ENCODE data around the gene ALCAM. TPM values are rescaled to one million over a fixed set of nuclear protein-coding genes. Genes with fewer than 3 reads are reported as not detected.

The ALCAM gene
- total RNA-seq, 1 donor from 2014 or later, result 26.1 TPM

- TF ChIP-seq, protein P1, sequence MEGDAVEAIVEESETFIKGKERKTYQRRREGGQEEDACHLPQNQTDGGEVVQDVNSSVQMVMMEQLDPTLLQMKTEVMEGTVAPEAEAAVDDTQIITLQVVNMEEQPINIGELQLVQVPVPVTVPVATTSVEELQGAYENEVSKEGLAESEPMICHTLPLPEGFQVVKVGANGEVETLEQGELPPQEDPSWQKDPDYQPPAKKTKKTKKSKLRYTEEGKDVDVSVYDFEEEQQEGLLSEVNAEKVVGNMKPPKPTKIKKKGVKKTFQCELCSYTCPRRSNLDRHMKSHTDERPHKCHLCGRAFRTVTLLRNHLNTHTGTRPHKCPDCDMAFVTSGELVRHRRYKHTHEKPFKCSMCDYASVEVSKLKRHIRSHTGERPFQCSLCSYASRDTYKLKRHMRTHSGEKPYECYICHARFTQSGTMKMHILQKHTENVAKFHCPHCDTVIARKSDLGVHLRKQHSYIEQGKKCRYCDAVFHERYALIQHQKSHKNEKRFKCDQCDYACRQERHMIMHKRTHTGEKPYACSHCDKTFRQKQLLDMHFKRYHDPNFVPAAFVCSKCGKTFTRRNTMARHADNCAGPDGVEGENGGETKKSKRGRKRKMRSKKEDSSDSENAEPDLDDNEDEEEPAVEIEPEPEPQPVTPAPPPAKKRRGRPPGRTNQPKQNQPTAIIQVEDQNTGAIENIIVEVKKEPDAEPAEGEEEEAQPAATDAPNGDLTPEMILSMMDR (IDR thresholded peaks at IDR 0.05), result no peak
- DNase-seq (ENCODE audit: low spot score in 2 of 2), result no peak
- no peaks in the 10 kb centered on the region for H3K9me3 ChIP-seq
- no peaks in the 10 kb centered on the region for H3K27me3 ChIP-seq
- H3K4me1 ChIP-seq, result no peaks in the 10 kb centered on the region
- intact Hi-C loops (cut with DNase I), result no loop called here
- no peak overlapping the region for H3K4me3 ChIP-seq
- H3K27ac ChIP-seq, result no peak overlapping the region
- no peaks in the 10 kb centered on the region for H3K36me3 ChIP-seq
Observed at GRCh38 chr3:105449414-105449813, 82.7 kb downstream of the ALCAM start.

DNA sequence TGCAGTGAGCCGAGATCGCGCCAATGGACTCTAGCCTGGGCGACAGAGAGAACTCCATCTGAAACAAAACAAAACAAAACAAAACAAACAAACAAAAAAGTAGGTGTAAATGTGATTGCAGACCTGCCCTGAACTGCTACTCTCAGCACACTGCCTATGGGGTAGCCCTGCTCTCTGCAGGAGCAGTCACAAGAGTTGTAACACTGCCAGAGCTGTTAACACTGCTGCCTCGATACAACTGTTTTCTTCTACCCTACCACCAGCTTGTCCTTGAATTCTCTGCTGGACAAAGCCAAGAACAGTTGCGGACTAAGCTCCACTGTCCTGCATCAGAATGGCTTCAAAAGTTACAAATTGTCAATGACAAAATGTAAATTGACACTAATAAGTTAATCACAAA lies 89.3 kb downstream of the ALCAM start:
- TF ChIP-seq, protein P1 (IDR thresholded peaks at IDR 0.05), result no peak
- no peak overlapping the region for H3K4me3 ChIP-seq
- H3K36me3 ChIP-seq, result no peaks in the 10 kb centered on the region
- H3K27me3 ChIP-seq, result no peaks in the 10 kb centered on the region
- H3K27ac ChIP-seq, result no peak overlapping the region
- intact Hi-C loops (cut with DNase I), result no loop called here
- peaks cover 0 to 2% of the 10 kb centered on the region in 2 donors for H3K4me1 ChIP-seq
- no peaks in the 10 kb centered on the region for H3K9me3 ChIP-seq
- no peak for DNase-seq (ENCODE audit: low spot score in 2 of 2)

- no peak for DNase-seq (ENCODE audit: low spot score in 2 of 2)
- Histone ChIP-seq H3K4me3 (no peak overlapping the region), H3K36me3 (no peaks in the 10 kb centered on the region), H3K27me3 (no peaks in the 10 kb centered on the region), H3K27ac (no peak overlapping the region), H3K9me3 (no peaks in the 10 kb centered on the region), H3K4me1 (peaks cover 0 to 2% of the 10 kb centered on the region in 2 donors)
- intact Hi-C loops (cut with DNase I), result no loop called here
- TF ChIP-seq, protein P1 (IDR thresholded peaks at IDR 0.05), result no peak
Observed at GRCh38 chr3:105458518-105459215, 92.0 kb downstream of the ALCAM start.

DNA sequence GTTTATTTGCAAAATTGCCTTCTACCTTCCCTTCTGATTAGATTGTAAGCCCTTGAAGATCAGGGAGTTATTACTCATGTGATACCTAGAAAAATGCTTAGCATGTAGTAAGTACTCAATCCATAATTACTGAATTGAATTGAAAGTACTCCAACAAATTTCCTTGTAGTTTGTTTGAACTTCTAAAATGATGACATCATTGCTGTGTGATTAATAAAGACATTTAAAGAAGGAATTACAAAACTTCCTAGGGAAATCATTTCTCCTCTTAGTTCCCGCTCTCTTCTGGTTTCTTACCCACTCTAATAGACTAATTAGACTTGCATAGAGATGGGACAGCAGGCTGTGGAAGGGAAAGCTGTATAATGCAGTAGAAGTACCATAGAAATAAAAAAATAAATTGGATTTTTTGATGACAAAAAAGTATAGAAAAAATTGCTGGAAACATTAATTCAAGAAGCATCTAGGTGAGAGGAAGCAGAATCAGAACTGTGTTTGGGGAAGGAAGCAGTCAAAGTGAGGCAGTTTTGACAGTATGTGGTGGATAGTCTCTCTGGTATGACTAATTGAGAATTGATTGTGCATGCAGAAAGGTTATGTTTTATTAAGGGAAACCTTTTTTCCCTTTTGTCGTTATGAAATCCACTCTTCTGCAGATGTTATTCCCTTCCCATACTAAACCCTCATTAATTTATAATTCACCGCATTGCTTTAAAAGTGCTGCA lies 93.0 kb downstream of the ALCAM start:
- no peak overlapping the region for H3K27ac ChIP-seq
- H3K4me1 ChIP-seq, result peaks cover 0 to 2% of the 10 kb centered on the region in 2 donors
- H3K4me3 ChIP-seq, result no peak overlapping the region
- H3K9me3 ChIP-seq, result no peaks in the 10 kb centered on the region
- H3K27me3 ChIP-seq, result no peaks in the 10 kb centered on the region
- H3K36me3 ChIP-seq, result no peaks in the 10 kb centered on the region
- no peak for DNase-seq (ENCODE audit: low spot score in 2 of 2)
- intact Hi-C loops (cut with DNase I), result no loop called here
- TF ChIP-seq, protein P1 (IDR thresholded peaks at IDR 0.05), result no peak

DNA sequence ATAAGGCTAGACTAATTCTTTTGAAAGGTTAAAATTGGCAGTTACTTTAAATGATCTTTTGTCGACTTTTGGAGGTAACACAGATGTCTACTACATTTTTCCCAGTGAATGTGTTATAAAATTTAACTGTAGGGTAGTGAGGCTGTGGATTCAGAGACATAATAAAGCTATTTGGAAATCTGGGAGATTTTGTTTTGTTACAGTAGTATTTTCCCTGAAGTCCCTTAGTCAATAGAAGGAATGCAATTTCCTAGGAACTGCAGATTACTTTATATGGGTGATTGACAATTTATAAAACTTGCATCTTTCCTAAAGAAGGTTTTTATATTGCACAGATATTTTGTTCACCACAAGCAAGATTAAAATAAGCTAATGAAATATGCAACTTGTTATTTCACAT lies 96.9 kb downstream of the ALCAM start:
- no peak overlapping the region for H3K4me3 ChIP-seq
- no peak overlapping the region for H3K27ac ChIP-seq
- intact Hi-C loops (cut with DNase I), result no loop called here
- DNase-seq (ENCODE audit: low spot score in 2 of 2), result no peak
- TF ChIP-seq, protein P1 (IDR thresholded peaks at IDR 0.05), result no peak
- H3K27me3 ChIP-seq, result no peaks in the 10 kb centered on the region
- no peaks in the 10 kb centered on the region for H3K9me3 ChIP-seq
- peaks cover 0 to 2% of the 10 kb centered on the region in 2 donors for H3K4me1 ChIP-seq
- H3K36me3 ChIP-seq, result no peaks in the 10 kb centered on the region
